GM18951 (cell line): ENCODE measurements around the gene SMU1.

ENCODE experiments used
- POLR2A ChIP-seq: IDR thresholded peaks from 4 replicates; pipeline ENCODE4 v1.6.1; 2011; ENCODE audit warnings: mild to moderate bottlenecking; ENCODE audit not compliant: insufficient read length, insufficient read depth; ENCODE audit errors: extremely low read depth
- in situ Hi-C: fragments of 300-500 bp; cut with MboI; formaldehyde crosslinking; loops from one replicate; pipeline ENCODE4 v1.12.0; 2022; ENCODE audit warnings: low sequenced_read_pairs, mixed read lengths, inconsistent platforms; ENCODE audit not compliant: unreplicated experiment

Gene SMU1

DNA sequence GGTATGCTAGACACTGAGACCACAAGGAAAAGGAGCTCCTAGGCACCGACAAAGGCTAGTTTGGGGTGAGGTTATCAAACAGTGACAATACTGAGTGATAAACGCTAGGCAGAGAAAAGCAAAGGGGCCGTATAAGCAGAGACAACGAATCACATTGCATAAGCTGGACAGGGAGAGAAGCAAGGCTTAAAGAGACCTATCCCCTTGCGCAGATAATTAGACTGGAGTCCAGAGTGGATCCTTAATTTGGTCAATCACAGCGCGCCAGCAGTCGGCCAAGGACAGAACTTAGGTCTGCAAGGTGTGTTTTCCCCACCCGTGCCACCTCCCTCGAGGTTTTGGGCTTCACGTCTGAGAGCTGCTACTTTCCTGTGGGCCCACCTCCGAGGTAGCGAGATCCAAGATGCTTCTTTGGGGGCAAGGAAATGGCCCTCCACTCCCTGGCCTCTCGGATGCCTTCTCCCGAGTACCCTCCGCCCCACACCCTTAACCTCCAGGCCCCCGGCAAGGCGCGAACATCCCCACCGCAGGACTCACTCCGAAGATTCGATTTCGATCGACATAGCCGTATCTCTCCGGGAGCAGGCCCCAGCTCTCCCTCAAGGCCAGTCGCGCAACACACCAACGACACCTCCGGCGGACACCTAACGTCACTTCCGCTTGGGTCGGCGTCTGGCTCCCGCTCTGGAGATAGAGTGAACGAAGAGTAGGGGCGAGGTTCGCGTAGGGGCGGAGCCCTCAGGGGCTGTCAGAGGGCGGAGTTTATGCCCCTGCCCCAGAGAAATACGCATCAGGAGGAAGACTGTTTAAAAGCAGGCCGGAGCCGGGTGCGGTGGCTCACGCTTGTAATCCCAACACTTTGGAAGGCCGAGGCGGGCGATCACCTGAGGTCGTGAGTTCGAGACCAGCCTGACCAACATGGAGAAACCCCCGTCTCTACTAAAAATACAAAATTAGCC lies at the start of gene SMU1:
Gene SMU1 (minus strand): TSS at position 629 of the 959 bp plus-strand sequence. CDS start 66 bp downstream, at position 563.
- peak; percentile 78 for TF ChIP-seq POLR2A
- in situ Hi-C loops: no loop called here

- no peak for TF ChIP-seq POLR2A
- in situ Hi-C loops: no loop called here
Measured at GRCh38 chr9:33125461-33125860, 49.0 kb upstream of the SMU1 start.

DNA sequence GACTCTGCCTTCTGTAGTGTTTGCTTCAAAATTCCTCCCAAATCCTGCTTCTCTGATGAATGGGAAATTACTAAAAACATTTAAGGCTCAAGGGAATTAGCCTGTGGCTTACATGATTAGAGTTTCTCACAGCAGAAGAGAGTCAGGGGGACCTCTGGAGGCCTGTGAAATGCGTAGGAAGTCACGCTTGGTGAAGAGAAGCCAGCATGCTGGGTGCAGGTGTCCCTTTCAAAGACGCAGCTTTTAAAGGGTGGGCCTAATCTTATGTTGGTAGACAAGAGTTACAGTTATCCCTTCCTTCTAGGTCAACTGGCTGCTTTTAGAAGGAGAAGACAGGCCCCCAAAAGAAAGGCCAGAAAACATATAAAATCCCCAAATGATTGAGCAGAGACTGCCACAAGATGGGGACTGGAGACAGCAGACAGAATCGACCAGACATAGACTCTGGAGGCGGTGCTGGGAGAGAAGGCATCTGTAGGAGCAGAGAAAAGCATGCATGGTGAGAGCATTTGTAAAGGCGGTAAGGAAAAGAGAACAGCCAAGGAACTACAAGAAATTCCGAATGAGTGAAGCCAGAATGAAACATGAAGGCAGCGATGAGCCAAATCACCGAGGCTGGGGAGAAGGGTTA lies 48.4 kb upstream of the SMU1 start:
- no peak for TF ChIP-seq POLR2A
- in situ Hi-C loops: no loop called here

- no peak for TF ChIP-seq POLR2A
- in situ Hi-C loops: no loop called here
Measured at GRCh38 chr9:33124046-33124445, 47.6 kb upstream of the SMU1 start.

DNA sequence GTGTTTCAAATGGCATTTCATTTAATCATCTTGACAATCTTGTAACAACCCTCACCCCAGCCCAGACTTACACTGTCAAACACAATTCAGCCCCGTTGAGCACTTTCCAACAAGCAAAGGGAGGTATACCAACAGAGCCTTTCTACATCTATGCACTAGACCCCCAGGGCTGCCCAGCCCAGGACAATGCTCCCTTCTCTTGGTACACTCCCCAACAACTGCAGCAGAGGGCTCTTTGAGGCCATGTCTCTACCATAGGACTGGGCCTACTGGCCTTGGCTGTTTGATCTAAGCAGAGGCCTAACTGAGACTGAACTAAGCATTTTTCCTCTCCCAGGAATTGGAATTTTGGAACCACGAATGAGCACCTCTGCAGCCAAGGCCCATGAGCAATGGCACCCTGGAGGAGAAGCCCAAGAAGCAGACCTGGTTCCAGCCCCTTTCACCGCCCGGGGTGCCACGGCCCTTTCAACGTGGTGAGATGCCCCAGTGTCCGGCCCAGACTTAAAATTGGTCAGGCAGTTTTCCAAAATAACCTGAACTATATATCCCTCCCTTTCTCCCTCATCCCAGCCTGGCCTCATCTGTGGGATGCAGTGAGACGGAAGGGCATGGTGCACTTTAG lies 47.0 kb upstream of the SMU1 start:
- TF ChIP-seq POLR2A: no peak
- in situ Hi-C loops: no loop called here

- in situ Hi-C loops: no loop called here
- TF ChIP-seq POLR2A: no peak
Measured at GRCh38 chr9:33120620-33121019, 44.1 kb upstream of the SMU1 start.

- in situ Hi-C loops: no loop called here
- TF ChIP-seq POLR2A: no peak
Measured at GRCh38 chr9:33117796-33118195, 41.3 kb upstream of the SMU1 start.

DNA sequence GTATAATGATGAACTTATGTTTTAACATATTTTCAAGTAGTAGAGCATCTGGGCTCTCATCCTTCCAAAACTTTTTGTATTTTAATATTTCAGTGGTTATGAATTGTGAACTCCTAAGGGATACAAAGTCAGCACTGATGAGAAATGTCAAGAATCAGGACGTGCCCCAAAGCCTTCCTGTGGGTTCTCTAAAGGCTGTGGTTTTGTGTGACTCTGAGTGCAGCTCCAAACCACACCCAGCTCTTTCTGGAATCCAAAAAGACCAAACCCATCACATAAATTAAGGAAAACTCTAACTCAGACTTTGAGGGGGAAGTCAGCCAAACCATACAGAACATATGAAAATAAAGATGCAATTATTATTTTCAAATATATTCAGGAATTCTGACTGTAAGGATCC lies 40.8 kb upstream of the SMU1 start:
- no peak for TF ChIP-seq POLR2A
- in situ Hi-C loops: no loop called here

GRCh38 chr9:33116860-33117259 lies 40.4 kb upstream of the SMU1 start:
- TF ChIP-seq POLR2A: no peak
- in situ Hi-C loops: no loop called here

GRCh38 chr9:33114746-33115145 lies 38.3 kb upstream of the SMU1 start:
- in situ Hi-C loops: no loop called here
- TF ChIP-seq POLR2A: no peak

DNA sequence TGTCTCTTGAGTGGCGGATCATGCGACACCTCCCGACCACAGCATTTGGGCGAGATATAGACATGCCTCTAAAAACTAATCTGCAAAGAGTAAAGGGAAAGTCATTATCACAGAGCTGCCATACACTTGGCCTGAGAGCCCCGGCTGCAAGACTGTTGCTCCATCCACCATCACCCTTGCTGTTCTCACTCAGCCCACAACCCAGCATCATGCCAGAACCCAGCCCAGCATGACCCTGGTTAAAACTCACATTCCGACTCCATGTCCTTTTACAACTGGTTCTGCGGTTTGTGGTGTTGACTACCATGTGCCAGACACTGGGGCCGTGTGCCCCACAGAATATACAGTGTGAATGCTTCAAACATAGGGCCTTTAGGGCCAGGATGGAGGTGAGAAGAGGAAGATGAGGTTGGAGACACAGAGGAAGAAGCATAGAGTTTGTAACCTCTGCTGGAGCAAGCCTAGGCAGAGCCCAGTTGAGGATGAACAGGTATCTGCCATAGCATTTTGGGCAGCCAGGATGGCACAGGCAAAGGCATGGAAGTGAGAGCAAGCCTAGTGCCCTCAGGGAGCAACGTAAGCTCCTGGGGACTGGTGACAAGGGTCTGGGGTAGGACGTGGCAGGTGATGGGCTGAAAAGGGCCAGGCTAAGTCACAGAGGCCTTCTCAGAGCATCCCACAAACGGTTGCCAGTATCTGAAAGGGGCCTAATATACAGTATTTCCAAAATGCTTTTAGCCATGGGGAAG lies 37.5 kb upstream of the SMU1 start:
- in situ Hi-C loops: no loop called here
- no peak for TF ChIP-seq POLR2A

GRCh38 chr9:33112094-33112493 lies 35.6 kb upstream of the SMU1 start:
- TF ChIP-seq POLR2A: no peak
- in situ Hi-C loops: no loop called here

- no peak for TF ChIP-seq POLR2A
- in situ Hi-C loops: no loop called here
Measured at GRCh38 chr9:33111631-33112030, 35.2 kb upstream of the SMU1 start.
